Fibroblast of lung (primary cell): ENCODE measurements around the gene AOAH. TPM values are rescaled to one million over a fixed set of nuclear protein-coding genes. Genes with fewer than 3 reads are reported as not detected.

Source experiments
- DNase-seq, 2 donors: peaks; one replicate each; pipeline versions ENCODE4 v3.0.0 to v3.0.0-alpha.2; 2010; ENCODE audit warnings: low read depth in 2 of 2
- H2AFZ ChIP-seq: 2 replicates; pipeline ENCODE4 v1.5.1; 2012; ENCODE audit warnings: low read length, control low read depth, inconsistent platforms
- H3K27ac ChIP-seq: 2 replicates; pipeline ENCODE4 v1.5.1; 2011; ENCODE audit warnings: low read length, control low read depth; ENCODE audit not compliant: insufficient read depth
- H3K27me3 ChIP-seq: 2 replicates; pipeline ENCODE4 v1.5.1; 2011; ENCODE audit warnings: mild to moderate bottlenecking, low read length; ENCODE audit not compliant: control insufficient read depth, insufficient read depth
- H3K36me3 ChIP-seq: 2 replicates; pipeline ENCODE4 v1.5.1; 2011; ENCODE audit warnings: low read length; ENCODE audit not compliant: control insufficient read depth, insufficient read depth
- H3K4me1 ChIP-seq: 2 replicates; pipeline ENCODE4 v1.5.1; 2011; ENCODE audit warnings: low read length; ENCODE audit not compliant: control insufficient read depth, insufficient read depth; ENCODE audit errors: extremely low read depth
- H3K4me2 ChIP-seq: 2 replicates; pipeline ENCODE4 v1.5.1; 2011; ENCODE audit warnings: low read length, control low read depth; ENCODE audit not compliant: insufficient read depth; ENCODE audit errors: extremely low read depth
- H3K4me3 ChIP-seq, 4 experiments: fragments of 200-600 bp in 1 of 4; sonication (generic) in 1 of 4; replicated peaks in 1 of 4; 2 replicates each; pipeline ENCODE4 v1.5.1; 2011 to 2016; ENCODE audit warnings: low read length in 4 of 4, low read depth in 3 of 4, mild to moderate bottlenecking in 3 of 4, control low read depth in 2 of 4, inconsistent platforms in 1 of 4, mixed read lengths in 1 of 4; ENCODE audit not compliant: insufficient read depth in 1 of 4; ENCODE audit errors: control extremely low read depth in 1 of 4
- H3K79me2 ChIP-seq: 2 replicates; pipeline ENCODE4 v1.5.1; 2012; ENCODE audit warnings: mild to moderate bottlenecking, low read length, inconsistent platforms; ENCODE audit not compliant: control insufficient read depth, insufficient read depth
- H3K9ac ChIP-seq: 2 replicates; pipeline ENCODE4 v1.5.1; 2011; ENCODE audit warnings: mild to moderate bottlenecking, low read length, control low read depth; ENCODE audit not compliant: insufficient read depth
- H3K9me3 ChIP-seq: 2 replicates; pipeline ENCODE4 v1.5.1; 2012; ENCODE audit warnings: low read depth, low read length; ENCODE audit not compliant: control insufficient read depth, insufficient read depth
- H4K20me1 ChIP-seq: 2 replicates; pipeline ENCODE4 v1.5.1; 2011; ENCODE audit warnings: low read length; ENCODE audit not compliant: control insufficient read depth, insufficient read depth; ENCODE audit errors: extremely low read depth
- CTCF ChIP-seq, 2 donors: IDR thresholded peaks in 1 of 2; conservative IDR thresholded peaks in 1 of 2; 1 replicate in 1 of 2; 2 replicates in 1 of 2; pipeline ENCODE4 v1.5.1; 2011 to 2012; ENCODE audit warnings: low read length in 2 of 2, control low read depth in 1 of 2, inconsistent platforms in 1 of 2, low read depth in 1 of 2, mild to moderate bottlenecking in 1 of 2
- EZH2 ChIP-seq: IDR thresholded peaks from 2 replicates; pipeline ENCODE4 v1.5.1; 2012; ENCODE audit warnings: low read length, control low read depth, mild to moderate bottlenecking; ENCODE audit errors: missing control alignments
- polyA plus RNA-seq, 2 donors: library from polyadenylated mRNA; depleted of rRNA in 1 of 2; stranded (reverse) in 1 of 2; unstranded in 1 of 2; fragments of >200 nt; gene quantifications; 2 replicates each; pipeline ENCODE4 v1.2.1, GENCODE V29; 2011 to 2012; ENCODE audit warnings: missing spikeins in 1 of 2
- total RNA-seq: library from RNA; depleted of rRNA; stranded (reverse); fragments of >200 nt; gene quantifications from 2 replicates; pipeline ENCODE4 v1.2.1, GENCODE V29; 2014

Gene AOAH
- total and polyA plus RNA-seq, 2 donors (not counting 1 experiment from before 2014, with no cell fraction given) = not detected

- H3K36me3 ChIP-seq = no peaks in the 10 kb centered on the region
- TF ChIP-seq EZH2 (no peak), CTCF (conservative IDR thresholded peaks at IDR 0.05 in 1 of 2, IDR thresholded peaks at IDR 0.05 in 1 of 2; ENCODE audit: low read depth in 1 of 2, low read length in 2 of 2) (no peak)
- H3K4me3 ChIP-seq = no peak overlapping the region
- no peaks in the 10 kb centered on the region for H3K4me1 ChIP-seq
- no peak overlapping the region for H2AFZ ChIP-seq
- DNase-seq = no peak
- H4K20me1 ChIP-seq = no peaks in the 10 kb centered on the region
- no peaks in the 10 kb centered on the region for H3K27me3 ChIP-seq
- no peaks in the 10 kb centered on the region for H3K9me3 ChIP-seq
- no peak overlapping the region for H3K4me2 ChIP-seq
- no peak overlapping the region for H3K9ac ChIP-seq
- no peaks in the 10 kb centered on the region for H3K79me2 ChIP-seq
- no peak overlapping the region for H3K27ac ChIP-seq
Observed at GRCh38 chr7:36726806-36727503, 2.7 kb upstream of the AOAH start.

GRCh38 chr7:36726311-36726710 lies 2.0 kb upstream of the AOAH start:
- TF ChIP-seq EZH2 = no peak
- TF ChIP-seq CTCF (conservative IDR thresholded peaks at IDR 0.05 in 1 of 2, IDR thresholded peaks at IDR 0.05 in 1 of 2; ENCODE audit: low read depth in 1 of 2, low read length in 2 of 2) = no peak

GRCh38 chr7:36724996-36725395 lies 702 bp upstream of the AOAH start:
- no peak for TF ChIP-seq EZH2
- TF ChIP-seq CTCF (conservative IDR thresholded peaks at IDR 0.05 in 1 of 2, IDR thresholded peaks at IDR 0.05 in 1 of 2; ENCODE audit: low read depth in 1 of 2, low read length in 2 of 2) = no peak
- H2AFZ ChIP-seq = no peak overlapping the region
- no peak for DNase-seq
- H3K27me3 ChIP-seq = no peaks in the 10 kb centered on the region
- H3K36me3 ChIP-seq = no peaks in the 10 kb centered on the region
- H3K79me2 ChIP-seq = no peaks in the 10 kb centered on the region
- H3K27ac ChIP-seq = no peak overlapping the region
- H3K4me3 ChIP-seq = no peak overlapping the region
- no peaks in the 10 kb centered on the region for H4K20me1 ChIP-seq
- no peaks in the 10 kb centered on the region for H3K9me3 ChIP-seq
- no peak overlapping the region for H3K4me2 ChIP-seq
- H3K4me1 ChIP-seq = no peaks in the 10 kb centered on the region
- H3K9ac ChIP-seq = no peak overlapping the region

More at GRCh38 chr7:36726311-36726710, 2.0 kb upstream of the AOAH start:
- Histone ChIP-seq H3K9ac (no peak overlapping the region), H3K27ac (no peak overlapping the region), H3K36me3 (no peaks in the 10 kb centered on the region), H3K9me3 (no peaks in the 10 kb centered on the region), H3K4me3 (no peak overlapping the region), H3K4me2 (no peak overlapping the region), H4K20me1 (no peaks in the 10 kb centered on the region), H2AFZ (no peak overlapping the region), H3K79me2 (no peaks in the 10 kb centered on the region), H3K4me1 (no peaks in the 10 kb centered on the region), H3K27me3 (no peaks in the 10 kb centered on the region)
- no peak for DNase-seq
